Endothelial cell of umbilical vein (primary cell): ENCODE data around the gene CDC20. TPM values are rescaled to one million over a fixed set of nuclear protein-coding genes. Genes with fewer than 3 reads are reported as not detected.

ENCODE experiments used
- BruUV-seq: library from RNA; stranded (reverse); fragments of 400-500 nt; replicated peaks from 2 replicates; lab custom pipeline; 2021; lab: Mats Ljungman, UMichigan
- CTCF ChIA-PET: fragments of 300-600, 350-600 bp; sonication (Branson Sonifier 250); formaldehyde crosslinking; loops from one replicate; lab custom pipeline; 2021; ENCODE audit warnings: antibody characterized with exemption, inconsistent platforms; lab: Charles Lee
- POLR2A ChIA-PET: fragments of 300-600, 350-600 bp; sonication (Branson Sonifier 250); formaldehyde crosslinking; loops from one replicate; lab custom pipeline; 2021; ENCODE audit warnings: antibody characterized with exemption, inconsistent platforms; lab: Charles Lee
- DNase-seq: peaks from one replicate; pipeline ENCODE4 v3.0.0-alpha.2; 2011; ENCODE audit warnings: low read depth, low spot score
- FAIRE-seq: peaks from 2 replicates; lab custom pipeline; 2011; peaks lifted over from hg19 to GRCh38; lab: Jason Lieb, UNC
- H2AFZ ChIP-seq: 2 replicates; pipeline ENCODE4 v1.6.0; 2012; ENCODE audit warnings: low read depth, low read length, control low read depth, inconsistent platforms
- H3K27ac ChIP-seq: 2 replicates; pipeline ENCODE4 v1.5.1; 2011; ENCODE audit warnings: low read depth, mild to moderate bottlenecking, control low read depth, low read length, moderate library complexity; ENCODE audit not compliant: insufficient read depth
- H3K27me3 ChIP-seq, 2 experiments: 2 replicates each; pipeline versions ENCODE4 v1.6.0 to v1.6.1; 2011; ENCODE audit warnings: low read length in 2 of 2, mixed read lengths in 1 of 2; ENCODE audit not compliant: control insufficient read depth in 2 of 2, insufficient read depth in 2 of 2
- H3K36me3 ChIP-seq, 2 experiments: 2 replicates in 1 of 2; 3 replicates in 1 of 2; pipeline ENCODE4 v1.5.1; 2011; ENCODE audit warnings: low read length in 2 of 2, mild to moderate bottlenecking in 1 of 2, moderate library complexity in 1 of 2; ENCODE audit not compliant: control insufficient read depth in 2 of 2, insufficient read depth in 2 of 2; ENCODE audit errors: extremely low read depth in 1 of 2
- H3K4me1 ChIP-seq: 3 replicates; pipeline ENCODE4 v1.5.1; 2011; ENCODE audit warnings: mild to moderate bottlenecking, low read length; ENCODE audit not compliant: control insufficient read depth, insufficient read depth; ENCODE audit errors: extremely low read depth
- H3K4me2 ChIP-seq: 2 replicates; pipeline ENCODE4 v1.6.1; 2011; ENCODE audit warnings: low read length, control low read depth, mixed read lengths; ENCODE audit not compliant: insufficient read depth
- H3K4me3 ChIP-seq, 3 experiments: fragments of 200-600 bp in 1 of 3; sonication (generic), shearing (Covaris generic) in 1 of 3; replicated peaks in 1 of 3; 2 replicates each; pipeline ENCODE4 v1.5.1; 2011 to 2016; ENCODE audit warnings: control low read depth in 3 of 3, low read length in 3 of 3, mild to moderate bottlenecking in 2 of 3, inconsistent platforms in 1 of 3, low read depth in 1 of 3, moderate library complexity in 1 of 3; ENCODE audit not compliant: insufficient read depth in 1 of 3
- H3K79me2 ChIP-seq: 2 replicates; pipeline ENCODE4 v1.6.0; 2012; ENCODE audit warnings: low read length, inconsistent platforms; ENCODE audit not compliant: control insufficient read depth, insufficient read depth
- H3K9ac ChIP-seq: replicated peaks from 2 replicates; pipeline ENCODE3; 2011; ENCODE audit warnings: low read length, control low read depth; ENCODE audit not compliant: insufficient read depth; ENCODE audit errors: extremely low read depth
- H3K9me1 ChIP-seq: replicated peaks from 3 replicates; pipeline ENCODE4 v1.6.0; 2011; ENCODE audit warnings: mild to moderate bottlenecking, low read length; ENCODE audit not compliant: control insufficient read depth, insufficient read depth; ENCODE audit errors: extremely low read depth
- H3K9me3 ChIP-seq: replicated peaks from 2 replicates; pipeline ENCODE4 v1.5.1; 2012; ENCODE audit warnings: low read length, inconsistent platforms; ENCODE audit not compliant: control insufficient read depth, insufficient read depth
- H4K20me1 ChIP-seq: replicated peaks from 2 replicates; pipeline ENCODE3; 2011; ENCODE audit warnings: mild to moderate bottlenecking, low read length; ENCODE audit not compliant: control insufficient read depth, insufficient read depth; ENCODE audit errors: extremely low read depth
- CTCF ChIP-seq, 2 donors: IDR thresholded peaks; 1 replicate in 1 of 2; 2 replicates in 1 of 2; pipeline ENCODE4 v1.5.1; 2011; ENCODE audit warnings: low read length in 2 of 2, mild to moderate bottlenecking in 2 of 2, moderate library complexity in 2 of 2, control low read depth in 1 of 2, inconsistent platforms in 1 of 2, low read depth in 1 of 2; ENCODE audit not compliant: insufficient read depth in 1 of 2; ENCODE audit errors: extremely low read depth in 1 of 2
- EZH2 ChIP-seq: IDR thresholded peaks from 2 replicates; pipeline ENCODE4 v1.6.1; 2012; ENCODE audit warnings: borderline replicate concordance, low read depth, mild to moderate bottlenecking, moderate library complexity, low read length, inconsistent platforms; ENCODE audit not compliant: severe bottlenecking
- FOS ChIP-seq: IDR thresholded peaks from 2 replicates; pipeline ENCODE4 v1.6.1; 2011; ENCODE audit warnings: mild to moderate bottlenecking, low read length, moderate library complexity, borderline replicate concordance; ENCODE audit not compliant: insufficient read depth
- GATA2 ChIP-seq: IDR thresholded peaks from 2 replicates; pipeline ENCODE4 v1.7.0; 2011; ENCODE audit warnings: low read depth, mild to moderate bottlenecking, moderate library complexity, mixed read lengths, low read length; ENCODE audit not compliant: insufficient read length, insufficient read depth
- JUN ChIP-seq: IDR thresholded peaks from 2 replicates; pipeline ENCODE4 v1.6.1; 2011; ENCODE audit warnings: borderline replicate concordance, low read depth; ENCODE audit not compliant: insufficient read length, insufficient read depth
- MAX ChIP-seq: IDR thresholded peaks from 2 replicates; pipeline ENCODE4 v1.6.1; 2011; ENCODE audit not compliant: insufficient read depth, insufficient read length
- MYC ChIP-seq: IDR thresholded peaks from one replicate; pipeline ENCODE4 v1.6.1; 2011; ENCODE audit warnings: mild to moderate bottlenecking, low read depth, low read length
- POLR2A ChIP-seq: IDR thresholded peaks from 2 replicates; pipeline ENCODE4 v1.6.1; 2012; ENCODE audit warnings: low read depth, mild to moderate bottlenecking, control low read depth, low read length
- POLR2AphosphoS5 ChIP-seq: IDR thresholded peaks from 2 replicates; pipeline ENCODE4 v1.6.1; 2012; ENCODE audit warnings: low read depth, mild to moderate bottlenecking, control low read depth, low read length, moderate library complexity; ENCODE audit not compliant: insufficient read depth
- dilution Hi-C: fragments of 300-500 bp; cut with MboI; formaldehyde crosslinking; loops from one replicate; pipeline ENCODE4 v1.15.0; 2019; ENCODE audit warnings: low sequenced_read_pairs; ENCODE audit not compliant: extremely low pct_ligation_motif_present
- intact Hi-C: fragments of 100-400 bp; cut with micrococcal nuclease; formaldehyde crosslinking; loops from one replicate; pipeline ENCODE4 v1.10.0; 2022
- polyA plus RNA-seq, 4 experiments: library from polyadenylated mRNA; depleted of rRNA in 3 of 4; stranded (reverse) in 3 of 4; unstranded in 1 of 4; fragments of >200 nt; gene quantifications; 2 replicates each; pipeline versions ENCODE4 v1.2.1 to v1.2.3, GENCODE V29; 2011 to 2012; ENCODE audit warnings: missing spikeins in 1 of 4
- total RNA-seq: library from RNA; stranded (reverse); gene quantifications from 2 replicates; pipeline ENCODE4 v1.2.3, GENCODE V29; 2021

The CDC20 gene
- total and polyA plus RNA-seq, 2 donors (not counting 3 experiments of a cell fraction or from before 2014, with no cell fraction given): 129 to 170 TPM

GRCh38 chr1:43387976-43388599, 29.3 kb downstream of the CDC20 start:
- H2AFZ ChIP-seq: no peak overlapping the region
- no peak overlapping the region for H3K4me3 ChIP-seq
- H3K27me3 ChIP-seq: no peaks in the 10 kb centered on the region
- no peak overlapping the region for H3K27ac ChIP-seq
- no peak overlapping the region for H3K9ac ChIP-seq
- FAIRE-seq (no peak), DNase-seq (no peak)
- peaks cover 18% of the 10 kb centered on the region for H3K4me1 ChIP-seq
- H3K36me3 ChIP-seq: peaks cover 13 to 39% of the 10 kb centered on the region in 2 experiments
- H3K9me1 ChIP-seq: no peaks in the 10 kb centered on the region
- H4K20me1 ChIP-seq: no peaks in the 10 kb centered on the region
- intact Hi-C loops: no loop called here
- CTCF ChIA-PET: interaction anchor here (0.8 to 3.7 kb wide), 2 partner anchors 27 to 161 kb away, joined by 3 to 13 read pairs; no protein-coding TSS in a partner anchor
- no peaks in the 10 kb centered on the region for H3K9me3 ChIP-seq
- peak overlapping the region; percentile 93 for H3K4me2 ChIP-seq
- POLR2A ChIA-PET: interaction anchor here (1.2 kb wide), 1 partner anchor 27 kb away, joined by 3 read pairs; no protein-coding TSS in a partner anchor
- dilution Hi-C loops: no loop called here
- no TSS peak for BruUV-seq
- no peak for TF ChIP-seq JUN
- no peak for TF ChIP-seq POLR2A
- no peak for TF ChIP-seq EZH2
- no peak for TF ChIP-seq GATA2
- no peak for TF ChIP-seq MAX
- TF ChIP-seq MYC: no peak
- no peak for TF ChIP-seq CTCF (IDR thresholded peaks at IDR 0.05; ENCODE audit: extremely low read depth in 1 of 2, insufficient read depth in 1 of 2, low read depth in 1 of 2, low read length in 2 of 2)
- no peak for TF ChIP-seq POLR2AphosphoS5
- no peak for TF ChIP-seq FOS
- H3K79me2 ChIP-seq: peaks cover 34% of the 10 kb centered on the region
